GM12864 (cell line): Measurements from ENCODE around the gene CPVL.
A peak's percentile ranks its signal among the peaks of the same experiment; 100 is the strongest.

Source experiments
- DNase-seq: peaks from one replicate; pipeline ENCODE4 v3.0.0-alpha.2; 2011; ENCODE audit warnings: low read depth
- H3K4me3 ChIP-seq: 2 replicates; pipeline ENCODE4 v1.5.1; 2011; ENCODE audit warnings: mild to moderate bottlenecking, low read depth, low read length, control low read depth
- TF ChIP-seq, protein P1 (sequence below): IDR thresholded peaks from 2 replicates; pipeline ENCODE4 v1.5.1; 2011; ENCODE audit warnings: low read depth, mild to moderate bottlenecking, moderate library complexity, low read length, control low read depth, inconsistent platforms; ENCODE audit errors: missing control alignments

The CPVL gene

DNA sequence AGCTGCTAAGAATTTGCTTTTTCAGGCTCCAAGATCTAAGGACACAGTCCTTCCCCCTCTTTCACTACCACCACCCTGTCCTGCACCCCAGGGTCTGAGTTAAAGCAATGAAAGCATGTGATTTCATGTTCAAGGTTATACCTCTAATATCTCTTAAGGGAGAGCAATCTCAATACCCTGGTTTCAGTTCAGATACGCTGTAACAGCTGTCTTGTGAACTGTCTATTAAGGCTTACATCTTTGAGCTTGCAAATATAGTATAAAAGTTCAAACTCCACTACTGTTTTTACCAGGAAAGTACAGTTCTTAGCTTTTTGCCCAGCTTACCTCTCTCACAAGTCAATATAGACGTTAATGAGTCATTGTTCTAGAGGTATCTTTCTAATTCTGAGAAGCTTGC is 2.6 kb downstream of the CPVL start:
- no peak for DNase-seq
- TF ChIP-seq, protein P1, sequence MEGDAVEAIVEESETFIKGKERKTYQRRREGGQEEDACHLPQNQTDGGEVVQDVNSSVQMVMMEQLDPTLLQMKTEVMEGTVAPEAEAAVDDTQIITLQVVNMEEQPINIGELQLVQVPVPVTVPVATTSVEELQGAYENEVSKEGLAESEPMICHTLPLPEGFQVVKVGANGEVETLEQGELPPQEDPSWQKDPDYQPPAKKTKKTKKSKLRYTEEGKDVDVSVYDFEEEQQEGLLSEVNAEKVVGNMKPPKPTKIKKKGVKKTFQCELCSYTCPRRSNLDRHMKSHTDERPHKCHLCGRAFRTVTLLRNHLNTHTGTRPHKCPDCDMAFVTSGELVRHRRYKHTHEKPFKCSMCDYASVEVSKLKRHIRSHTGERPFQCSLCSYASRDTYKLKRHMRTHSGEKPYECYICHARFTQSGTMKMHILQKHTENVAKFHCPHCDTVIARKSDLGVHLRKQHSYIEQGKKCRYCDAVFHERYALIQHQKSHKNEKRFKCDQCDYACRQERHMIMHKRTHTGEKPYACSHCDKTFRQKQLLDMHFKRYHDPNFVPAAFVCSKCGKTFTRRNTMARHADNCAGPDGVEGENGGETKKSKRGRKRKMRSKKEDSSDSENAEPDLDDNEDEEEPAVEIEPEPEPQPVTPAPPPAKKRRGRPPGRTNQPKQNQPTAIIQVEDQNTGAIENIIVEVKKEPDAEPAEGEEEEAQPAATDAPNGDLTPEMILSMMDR, result no peak
- no peak overlapping the region for H3K4me3 ChIP-seq

DNA sequence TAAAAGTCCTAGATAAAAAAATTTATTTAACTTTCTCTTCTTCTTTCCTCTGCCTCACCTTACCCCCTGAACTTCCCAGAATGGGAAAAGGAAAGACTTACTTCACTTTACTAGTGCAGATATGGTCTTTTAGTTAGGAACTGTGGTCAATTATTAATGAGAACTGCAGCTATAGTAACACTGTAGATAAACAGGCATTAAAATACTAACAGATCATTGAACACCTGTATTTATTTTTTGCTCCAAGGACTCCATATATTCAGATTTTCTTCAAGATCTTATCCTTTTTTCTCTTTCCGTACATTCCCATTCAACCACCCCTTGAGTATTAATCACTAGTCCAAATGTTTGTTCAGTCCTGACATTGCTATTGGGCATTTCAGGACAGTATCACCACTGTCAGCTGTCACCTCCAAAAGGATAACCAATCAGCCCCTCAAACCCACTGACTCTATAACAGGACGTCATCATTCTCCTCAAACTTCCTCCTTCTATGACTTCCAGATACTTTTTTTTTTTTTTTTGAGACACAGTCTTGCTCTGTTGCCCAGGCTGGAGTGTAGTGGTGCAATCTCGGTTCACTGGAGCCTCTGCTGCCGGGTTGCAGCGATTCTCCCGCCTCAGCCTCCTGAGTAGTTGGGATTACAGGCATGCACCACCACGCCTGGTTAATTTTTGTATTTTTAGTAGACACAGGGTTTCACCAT is 4.2 kb downstream of the CPVL start:
- TF ChIP-seq, protein P1, result no peak
- DNase-seq, result no peak

DNA sequence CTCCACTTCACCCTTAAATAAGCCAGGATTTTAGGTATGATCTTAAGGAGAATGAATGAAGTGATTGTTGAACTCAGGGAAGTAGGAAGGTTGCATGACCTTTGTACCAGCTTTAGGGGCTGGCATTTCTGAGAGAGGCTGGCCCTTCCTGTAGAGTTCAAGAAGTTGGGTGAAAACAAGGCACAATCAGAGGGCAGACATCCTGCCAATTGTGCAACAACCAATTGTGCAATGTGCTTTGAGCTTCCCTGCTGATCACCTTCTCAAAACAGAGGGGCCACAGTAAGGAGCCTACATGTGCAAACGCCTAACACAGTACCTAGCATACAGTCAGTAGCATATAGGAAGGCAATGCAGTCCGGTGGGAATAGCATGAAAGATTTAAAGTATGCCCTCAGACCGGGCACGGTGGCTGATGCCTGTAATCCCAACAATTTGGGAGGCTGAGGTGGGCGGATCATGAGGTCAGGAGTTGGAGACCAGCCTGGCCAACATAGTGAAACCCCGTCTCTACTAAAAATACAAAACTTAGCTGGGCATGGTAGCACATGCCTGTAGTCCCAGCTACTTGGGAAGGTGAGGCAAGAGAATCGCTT is 5.4 kb downstream of the CPVL start:
- no peak for DNase-seq
- TF ChIP-seq, protein P1, result no peak

More for the DNA sequence above, 4.2 kb downstream of the CPVL start:
- H3K4me3 ChIP-seq, result no peak overlapping the region

DNA sequence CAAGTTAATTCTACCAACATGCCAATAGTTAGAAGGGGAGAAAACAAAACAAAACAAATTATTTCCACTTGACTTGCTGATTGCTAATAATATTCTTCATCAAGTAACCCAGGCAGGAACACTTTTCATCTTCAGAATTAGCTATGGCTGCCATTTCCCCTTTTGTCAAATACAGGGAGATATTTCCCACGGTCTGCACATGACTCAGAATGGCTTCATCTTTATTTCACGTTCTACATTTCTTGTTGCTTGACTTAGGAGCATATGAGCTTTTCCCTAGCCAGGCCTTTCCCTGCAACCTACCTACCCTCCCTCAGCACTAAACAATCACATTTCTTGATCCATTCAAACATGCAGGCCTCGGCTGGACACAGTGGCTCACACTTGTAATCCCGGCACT is 6.5 kb downstream of the CPVL start:
- no peak for DNase-seq
- TF ChIP-seq, protein P1, result no peak
- no peak overlapping the region for H3K4me3 ChIP-seq

More for the DNA sequence above, 5.4 kb downstream of the CPVL start:
- no peak overlapping the region for H3K4me3 ChIP-seq

DNA sequence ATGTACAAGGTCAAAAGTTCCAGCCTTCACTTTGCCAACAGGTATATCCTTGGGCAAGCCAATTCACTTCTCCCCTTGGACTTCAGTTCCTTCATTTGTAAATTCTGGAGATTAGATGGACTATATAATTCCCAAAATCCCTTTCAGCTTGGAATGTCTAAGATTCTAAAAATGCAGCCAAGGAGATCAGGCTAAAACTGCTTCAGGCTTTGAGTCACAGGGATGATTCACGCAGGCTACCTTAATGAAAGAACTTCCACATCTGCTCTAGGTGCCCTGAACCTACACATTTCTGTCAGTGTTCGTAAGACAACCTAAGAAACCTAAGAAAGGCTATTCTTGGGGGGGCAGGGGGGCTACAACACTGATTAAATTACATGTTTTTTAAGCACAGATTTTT is 7.1 kb downstream of the CPVL start:
- no peak overlapping the region for H3K4me3 ChIP-seq
- DNase-seq, result no peak
- TF ChIP-seq, protein P1, result no peak

DNA sequence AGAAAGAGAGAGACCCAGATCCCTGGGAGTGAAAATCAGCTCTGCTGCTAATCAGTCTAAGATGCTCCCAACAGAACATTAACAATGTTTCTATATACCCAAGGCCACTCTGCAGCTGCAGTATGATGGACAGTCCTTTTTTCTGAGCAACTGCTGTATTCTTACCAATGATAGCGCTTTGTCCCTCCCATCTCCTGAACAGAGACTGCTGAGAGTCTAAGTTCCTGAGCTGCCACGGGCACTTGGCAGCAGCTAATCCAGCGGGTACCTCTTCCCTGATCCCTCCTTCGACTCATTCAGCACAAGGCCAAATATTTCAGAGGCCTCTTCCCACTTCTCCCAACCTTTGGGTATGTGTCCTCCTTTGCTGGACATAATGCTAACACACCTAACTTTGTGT is 7.7 kb downstream of the CPVL start:
- no peak overlapping the region for H3K4me3 ChIP-seq
- TF ChIP-seq, protein P1, result no peak
- DNase-seq, result no peak

DNA sequence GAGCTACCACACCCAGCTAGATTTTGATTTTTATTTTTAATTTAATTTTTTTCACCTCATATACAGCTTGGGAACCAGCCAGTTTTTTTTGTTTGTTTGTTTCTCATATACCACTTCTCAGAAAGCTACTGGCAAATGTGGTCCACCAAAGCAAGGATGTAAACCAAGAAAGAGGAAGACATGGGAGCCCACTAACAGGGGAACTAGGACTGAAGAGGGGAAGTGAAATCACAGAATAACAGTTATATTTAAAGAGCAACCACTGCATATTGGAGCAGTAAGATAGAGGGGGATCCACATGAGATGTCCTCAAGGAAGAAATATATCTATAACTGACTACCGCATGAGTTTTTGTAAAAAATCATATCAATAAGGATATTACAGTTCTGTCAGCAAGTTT is 10.5 kb downstream of the CPVL start:
- H3K4me3 ChIP-seq, result no peak overlapping the region
- TF ChIP-seq, protein P1, result no peak
- peak; percentile 2 for DNase-seq
